Activated T-cell treated with anti-CD3 and anti-CD28 coated beads, Interleukin-2, amount 50 U/mL, for 48 hours (primary cell): ENCODE results near the gene UBXN10.

Experiments used
- DNase-seq, 2 experiments: peaks; one replicate each; pipeline ENCODE4 v3.0.0-alpha.2; 2020

The UBXN10 gene

DNA sequence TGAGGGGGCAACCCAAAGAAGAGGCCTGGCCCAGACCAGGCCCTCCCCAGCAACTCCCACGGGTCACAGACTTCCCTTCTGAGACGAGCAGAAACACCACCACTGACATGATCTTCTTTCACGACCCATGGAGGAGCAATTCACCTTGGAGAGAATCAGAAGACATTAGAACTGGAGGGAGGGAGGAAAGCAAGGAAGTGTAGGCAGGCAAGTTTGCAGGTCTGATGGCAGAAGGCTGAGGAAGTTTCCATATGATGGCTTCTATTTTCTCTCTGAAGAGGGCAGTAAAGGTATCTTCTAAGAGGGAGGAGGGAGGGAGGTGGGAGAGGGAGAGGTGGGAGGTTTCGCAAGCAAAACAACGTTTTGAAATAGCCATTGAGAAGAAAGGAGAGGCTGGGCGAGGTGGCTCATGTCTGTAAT is 1.4 kb upstream of the UBXN10 start:
- no peak for DNase-seq

DNA sequence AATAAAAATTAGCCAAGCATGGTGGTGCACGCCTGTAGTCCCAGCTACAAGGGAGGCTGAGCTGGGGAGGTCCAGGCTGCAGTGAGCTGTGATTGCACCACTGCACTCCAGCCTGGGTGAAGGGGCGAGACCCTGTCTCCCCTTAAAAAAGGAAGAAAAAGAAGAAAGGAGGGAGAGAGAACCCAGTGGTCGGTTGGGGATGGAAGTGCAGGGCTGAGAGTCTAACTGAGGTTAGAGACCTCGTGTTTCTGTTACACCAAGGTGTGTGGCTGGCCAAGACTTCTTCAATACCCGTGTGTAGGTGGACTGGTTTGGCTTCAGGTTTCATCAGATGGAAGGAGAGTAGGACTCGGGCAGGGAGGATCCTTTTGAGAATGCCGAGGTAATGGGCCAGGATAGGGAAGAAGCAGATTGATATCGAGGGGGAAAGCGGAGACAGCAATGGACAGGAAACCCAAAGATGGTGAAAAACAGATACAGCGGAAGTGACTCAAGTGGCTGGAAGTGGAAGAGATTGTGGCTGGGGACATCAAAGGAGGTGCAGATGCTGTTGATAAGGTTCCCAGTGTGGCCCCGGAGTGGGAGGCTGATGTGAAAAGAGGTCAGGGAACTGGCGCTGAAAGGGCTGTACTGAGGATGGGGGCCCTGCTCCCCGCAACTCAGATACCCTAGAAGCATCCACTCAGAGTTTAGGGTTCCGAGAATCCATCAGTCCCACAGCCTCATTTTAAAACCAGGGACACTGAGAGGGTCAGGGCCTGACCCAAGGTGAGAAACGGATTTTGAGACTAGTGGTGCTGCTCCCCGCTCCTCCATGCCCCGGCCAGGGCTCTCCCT is 681 bp upstream of the UBXN10 start:
- DNase-seq = peak; percentile 77 to 80

DNA sequence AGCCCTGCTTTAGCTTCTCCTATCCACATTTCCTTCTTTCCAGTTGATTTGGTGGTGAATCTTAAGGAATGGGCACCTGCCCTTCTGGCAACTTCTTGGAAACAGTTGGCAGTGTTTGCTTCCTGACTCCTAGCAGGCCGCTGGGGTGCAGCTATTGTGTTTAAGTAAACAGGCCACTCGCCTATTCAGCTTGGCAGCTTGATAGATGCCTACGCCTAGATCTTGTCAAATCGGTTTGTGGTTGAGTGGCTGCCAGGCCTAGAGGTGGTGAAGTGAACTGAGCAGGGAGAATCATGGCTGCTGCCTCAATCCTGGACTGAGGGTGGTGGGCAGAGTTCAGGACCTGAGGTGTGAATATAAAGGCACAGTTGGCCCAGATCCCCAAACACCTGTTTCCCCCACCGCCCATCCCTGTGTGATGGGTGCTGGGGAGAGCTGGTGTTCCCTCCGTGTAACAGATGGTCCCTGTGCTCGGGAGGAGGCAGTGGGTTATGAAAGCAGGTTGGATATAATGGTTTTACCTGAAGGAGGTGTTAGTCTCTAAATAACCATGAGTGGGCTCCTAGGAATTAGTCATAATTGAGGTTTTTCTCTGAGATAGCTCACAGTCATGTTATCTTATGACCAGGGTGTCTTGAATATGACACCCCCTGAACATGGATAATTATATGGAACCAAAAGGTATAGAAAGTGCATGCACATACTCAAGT is 1.4 kb downstream of the UBXN10 start:
- DNase-seq = peak; percentile 71 to 73

GRCh38 chr1:20187813-20188454 is 2.0 kb downstream of the UBXN10 start:
- DNase-seq = no peak

DNA sequence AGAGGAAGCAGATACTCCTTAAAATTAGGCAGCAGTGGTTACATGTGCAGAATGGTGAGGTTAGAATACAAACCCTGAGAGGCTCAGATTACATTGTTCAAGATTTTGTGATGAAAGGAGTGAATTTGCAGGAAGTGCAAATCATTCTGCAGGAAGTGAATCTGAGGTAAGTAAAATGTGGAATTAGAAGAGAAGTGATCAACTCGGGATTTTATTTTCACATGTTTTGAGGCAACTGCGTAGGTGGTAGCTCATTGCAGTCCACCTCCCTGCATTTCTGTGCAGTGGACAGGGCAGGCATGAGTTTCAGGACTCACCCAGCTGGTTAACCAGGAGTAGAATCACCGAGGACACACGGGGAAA is 2.5 kb downstream of the UBXN10 start:
- DNase-seq = no peak

GRCh38 chr1:20189664-20190063 is 3.8 kb downstream of the UBXN10 start:
- no peak for DNase-seq

DNA sequence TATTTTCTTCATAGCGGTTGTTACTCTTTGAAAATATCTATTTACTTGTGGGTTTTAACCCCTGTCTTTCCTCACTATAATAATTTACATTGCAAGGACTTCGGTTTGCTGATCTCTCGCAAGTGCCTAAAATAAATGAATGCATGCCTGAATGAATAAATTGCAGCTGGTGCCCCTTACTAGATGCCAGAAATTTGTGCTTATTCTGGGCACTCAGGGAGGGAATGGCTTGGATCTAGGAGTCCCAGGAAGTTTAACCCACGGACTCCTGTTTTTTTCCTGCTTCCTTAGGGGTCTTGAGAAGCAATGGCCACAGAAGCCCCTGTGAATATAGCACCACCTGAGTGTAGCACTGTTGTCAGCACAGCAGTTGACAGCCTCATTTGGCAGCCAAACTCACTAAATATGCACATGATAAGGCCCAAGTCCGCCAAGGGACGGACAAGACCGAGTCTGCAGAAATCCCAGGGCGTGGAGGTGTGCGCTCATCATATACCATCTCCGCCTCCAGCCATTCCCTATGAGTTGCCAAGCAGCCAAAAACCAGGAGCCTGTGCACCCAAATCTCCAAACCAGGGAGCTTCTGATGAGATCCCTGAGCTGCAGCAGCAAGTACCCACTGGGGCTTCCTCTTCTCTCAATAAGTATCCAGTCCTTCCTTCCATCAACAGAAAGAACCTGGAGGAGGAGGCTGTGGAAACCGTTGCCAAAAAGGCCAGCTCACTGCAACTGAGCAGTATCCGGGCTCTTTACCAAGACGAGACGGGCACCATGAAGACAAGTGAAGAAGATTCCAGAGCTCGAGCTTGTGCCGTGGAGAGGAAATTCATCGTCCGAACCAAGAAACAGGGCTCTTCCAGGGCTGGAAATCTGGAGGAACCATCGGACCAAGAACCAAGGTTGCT is 4.6 kb downstream of the UBXN10 start:
- no peak for DNase-seq

DNA sequence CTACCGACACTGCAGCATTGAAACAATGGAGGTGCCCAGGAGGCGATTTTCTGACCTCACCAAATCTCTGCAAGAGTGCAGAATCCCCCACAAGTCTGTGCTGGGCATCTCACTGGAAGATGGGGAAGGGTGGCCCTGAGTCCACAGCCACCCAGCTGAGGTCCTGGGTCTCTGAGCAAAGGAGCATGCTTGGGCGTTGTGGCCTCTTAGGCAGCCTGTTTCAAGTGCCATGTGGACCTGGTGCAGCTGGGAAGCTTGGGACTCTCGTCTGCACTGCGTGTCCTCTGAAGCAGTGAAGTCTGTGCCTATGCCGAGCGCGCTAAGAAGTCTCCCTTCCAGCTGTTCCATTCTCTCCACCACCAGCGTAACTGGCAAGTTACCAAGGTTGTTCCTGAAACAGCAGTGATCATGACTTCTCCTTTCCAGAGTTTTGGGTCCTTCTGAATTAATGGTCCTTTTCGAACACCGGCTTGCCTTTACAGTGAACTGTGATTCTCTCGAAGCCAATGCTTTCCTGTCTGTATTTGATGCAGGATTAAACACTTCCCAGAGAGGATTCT is 5.5 kb downstream of the UBXN10 start:
- no peak for DNase-seq

GRCh38 chr1:20192364-20192763 is 6.5 kb downstream of the UBXN10 start:
- no peak for DNase-seq

DNA sequence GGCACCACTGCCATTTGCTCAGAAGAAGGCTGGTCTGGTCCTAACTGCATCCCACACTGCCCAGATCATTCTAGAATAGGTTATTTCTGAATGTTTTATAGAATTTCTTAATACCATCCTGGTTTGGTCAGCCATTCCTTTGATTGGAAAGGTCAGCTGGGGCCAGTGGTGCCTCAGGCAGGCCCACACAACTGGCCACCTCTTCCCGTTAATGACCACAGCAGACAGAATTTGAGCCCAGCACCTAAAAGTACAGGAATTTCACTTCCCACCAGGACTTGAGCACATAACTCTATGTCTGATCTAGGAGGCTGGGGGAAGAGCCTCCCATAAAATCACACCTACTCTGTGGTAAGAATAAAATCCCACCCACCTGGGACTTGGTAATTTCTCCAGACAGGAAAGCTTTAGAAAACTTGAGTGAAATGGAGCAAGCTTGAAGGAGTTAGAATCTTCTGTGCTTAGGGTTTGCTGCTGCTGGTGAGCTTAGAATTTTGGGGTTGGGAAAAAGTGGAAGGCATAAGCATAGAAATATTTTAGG is 7.0 kb downstream of the UBXN10 start:
- DNase-seq = no peak

- no peak for DNase-seq
Measured at GRCh38 chr1:20194224-20194623, 8.3 kb downstream of the UBXN10 start.

DNA sequence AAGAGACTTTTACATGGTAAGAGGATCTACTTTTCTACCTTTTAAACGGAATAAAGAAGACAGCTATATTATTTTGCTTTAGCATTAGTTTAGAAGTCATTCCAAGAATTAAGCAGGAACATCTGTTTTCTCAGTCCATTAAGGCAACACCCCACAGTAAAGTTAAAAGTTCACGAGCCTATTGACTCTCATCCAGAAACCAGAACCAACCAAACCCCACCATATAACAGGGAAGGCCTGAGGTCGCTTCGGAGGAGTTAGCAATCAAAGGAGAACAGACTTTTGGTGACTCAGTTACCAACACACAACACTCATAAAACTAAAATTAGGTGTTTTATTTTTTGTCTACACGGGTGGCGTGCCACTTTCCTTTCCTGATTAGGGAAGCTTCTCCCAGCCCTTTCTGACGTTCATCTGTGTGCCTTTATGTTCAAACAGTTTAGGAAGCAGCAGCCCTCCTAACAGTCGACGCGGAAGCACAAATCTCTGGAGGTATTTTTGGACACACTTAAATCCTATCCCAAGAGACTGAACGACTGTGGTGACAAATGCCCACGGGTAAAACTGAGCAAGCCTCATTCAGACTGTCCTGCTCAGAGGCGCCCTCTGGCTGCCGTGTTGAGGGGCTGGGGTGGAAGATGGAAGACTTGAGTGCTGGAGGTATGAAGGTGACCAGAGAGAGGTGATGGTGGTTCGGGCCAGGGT is 9.0 kb downstream of the UBXN10 start:
- peak; percentile 85 to 89 for DNase-seq

DNA sequence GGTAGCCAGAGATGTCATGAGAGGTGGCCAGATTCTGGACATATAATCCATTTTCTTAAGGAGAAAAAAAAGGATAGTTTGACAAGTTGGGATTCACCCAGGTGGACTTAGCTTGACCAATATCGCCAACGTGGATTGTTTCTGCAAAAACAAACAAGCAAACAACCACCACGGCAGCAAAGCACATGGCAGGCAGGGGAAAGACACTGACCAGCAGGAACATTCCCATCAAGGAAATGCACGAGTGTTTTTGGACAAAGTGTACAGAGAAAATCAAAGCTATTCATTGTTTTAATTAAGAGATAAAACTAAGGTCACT is 9.5 kb downstream of the UBXN10 start:
- no peak for DNase-seq

DNA sequence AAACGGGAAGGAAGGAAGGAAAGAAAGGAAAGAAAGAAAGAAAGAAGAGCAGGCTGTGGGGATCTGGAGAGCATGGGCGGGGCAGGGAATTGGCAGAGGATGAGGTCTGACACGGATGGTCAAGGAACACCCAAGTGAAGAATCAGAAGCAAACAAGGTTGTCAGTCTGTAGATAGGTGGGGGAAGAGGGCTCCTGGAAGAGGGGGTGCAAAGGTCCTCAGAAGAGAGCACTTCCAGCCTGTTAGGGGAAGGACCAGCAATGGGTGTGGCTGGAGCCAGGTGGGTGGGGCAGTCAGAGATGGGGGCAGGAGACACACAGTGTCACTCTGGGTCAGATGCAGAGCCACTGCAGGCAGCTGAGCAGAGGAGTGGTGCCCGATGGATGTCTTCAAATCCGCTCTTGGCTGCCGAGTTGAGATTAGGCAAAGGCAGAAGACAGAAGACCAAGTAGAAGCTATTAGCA is 11.5 kb downstream of the UBXN10 start:
- no peak for DNase-seq

- DNase-seq = no peak
Measured at GRCh38 chr1:20198296-20198695, 12.4 kb downstream of the UBXN10 start.

DNA sequence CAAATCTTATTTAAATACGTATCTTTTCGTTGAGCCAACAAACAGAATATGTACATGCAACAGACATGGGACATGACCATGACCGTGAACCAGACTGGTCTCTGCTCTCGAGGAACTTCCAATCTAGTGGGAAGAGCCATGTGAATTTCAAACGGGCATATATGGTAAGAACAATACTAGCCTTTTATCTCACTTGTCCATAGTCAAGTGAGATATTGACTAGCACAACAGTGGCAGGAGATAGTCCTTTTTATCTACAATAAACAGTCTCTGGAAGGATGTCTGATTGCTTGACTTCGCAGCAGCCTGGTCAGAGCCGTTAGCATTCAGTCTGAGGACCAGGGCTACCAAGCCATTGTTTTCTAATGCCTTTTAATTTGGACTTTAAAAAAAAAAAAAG is 13.0 kb downstream of the UBXN10 start:
- DNase-seq = no peak

- DNase-seq = no peak
Measured at GRCh38 chr1:20199403-20199802, 13.5 kb downstream of the UBXN10 start.

DNA sequence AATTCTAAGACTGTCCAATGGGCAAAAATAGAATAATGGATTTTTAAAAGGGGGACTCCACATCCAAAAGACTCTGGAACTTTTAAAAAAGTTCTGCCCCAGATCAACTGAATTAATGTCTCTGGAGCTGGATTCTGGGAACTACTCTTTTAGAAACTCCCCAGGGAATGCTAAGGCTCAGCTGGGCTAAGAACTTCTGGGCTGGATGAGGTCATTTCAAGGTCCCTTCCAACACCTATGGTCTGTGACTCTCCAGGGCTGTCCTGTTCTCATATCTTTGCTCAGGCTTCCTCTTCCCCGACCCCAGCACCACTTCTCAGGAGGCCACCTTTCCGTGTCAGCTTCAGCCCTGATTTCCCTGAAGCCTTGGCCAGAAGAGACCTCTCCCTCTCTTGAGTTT is 13.9 kb downstream of the UBXN10 start:
- DNase-seq = no peak

GRCh38 chr1:20200966-20201365 is 15.1 kb downstream of the UBXN10 start:
- no peak for DNase-seq

GRCh38 chr1:20202166-20202565 is 16.3 kb downstream of the UBXN10 start:
- no peak for DNase-seq

DNA sequence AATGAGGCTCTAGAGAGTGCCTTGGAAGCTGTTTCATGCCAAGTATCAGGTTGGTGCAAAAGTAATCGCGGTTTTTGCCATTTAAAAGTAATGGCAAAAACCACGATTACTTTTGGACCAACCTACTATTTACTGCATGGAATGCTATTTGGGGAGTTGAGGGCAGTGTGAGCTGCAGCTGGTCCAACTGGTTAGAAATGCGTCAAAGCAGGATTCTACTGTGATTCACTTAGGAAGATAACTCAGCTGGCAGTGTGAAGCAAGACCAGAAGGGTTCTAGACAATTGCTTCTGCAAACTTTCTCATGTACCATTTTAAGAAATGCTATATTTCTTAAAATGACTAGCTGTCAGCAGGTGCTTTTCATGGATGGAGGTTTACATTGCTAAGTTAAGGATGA is 21.6 kb downstream of the UBXN10 start:
- no peak for DNase-seq

DNA sequence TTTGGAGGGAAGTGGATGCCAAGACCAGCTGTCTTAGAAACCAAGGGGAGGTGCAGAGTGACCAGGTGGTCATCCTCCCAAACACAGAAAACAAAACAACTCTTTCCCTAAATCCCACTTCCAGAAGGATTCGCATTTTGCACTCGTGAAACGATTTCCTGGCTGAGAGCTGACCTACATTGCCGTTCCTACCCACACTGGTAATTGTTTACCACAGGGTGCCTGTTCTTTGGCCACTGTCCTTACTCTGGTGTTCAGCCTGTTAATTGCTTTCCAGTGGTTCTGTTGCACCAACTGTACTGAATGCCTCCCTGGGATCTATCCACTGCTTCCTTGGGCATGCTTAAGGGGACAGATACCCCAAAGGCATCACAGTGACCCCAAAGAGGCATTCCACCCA is 23.6 kb downstream of the UBXN10 start:
- no peak for DNase-seq
